Trophoblast cell (in vitro differentiated cells and primary cell): ENCODE data around the gene ZBTB7C.

Experiments
- DNase-seq, 2 donors: peaks; one replicate each; pipeline ENCODE4 v3.0.0-alpha.2; 2016
- H2AFZ ChIP-seq: 2 replicates; pipeline ENCODE4 v1.6.1; 2013; ENCODE audit warnings: low read length, moderate library complexity, mild to moderate bottlenecking; ENCODE audit not compliant: insufficient read depth, poor library complexity
- H2AK5ac ChIP-seq: 2 replicates; pipeline ENCODE4 v1.6.1; 2013; ENCODE audit warnings: mild to moderate bottlenecking, low read length
- H2BK120ac ChIP-seq: 2 replicates; pipeline ENCODE4 v1.6.1; 2013; ENCODE audit warnings: low read length, mild to moderate bottlenecking, moderate library complexity; ENCODE audit not compliant: insufficient read depth, poor library complexity
- H2BK12ac ChIP-seq: 2 replicates; pipeline ENCODE4 v1.6.1; 2013; ENCODE audit warnings: mild to moderate bottlenecking, low read length, moderate library complexity
- H2BK5ac ChIP-seq: 2 replicates; pipeline ENCODE4 v1.6.1; 2013; ENCODE audit warnings: low read length, low read depth, moderate library complexity, mild to moderate bottlenecking; ENCODE audit not compliant: poor library complexity
- H3K14ac ChIP-seq: 2 replicates; pipeline ENCODE4 v1.6.1; 2013; ENCODE audit warnings: mild to moderate bottlenecking, low read length
- H3K18ac ChIP-seq: 2 replicates; pipeline ENCODE4 v1.6.1; 2013; ENCODE audit warnings: mild to moderate bottlenecking, low read length
- H3K23ac ChIP-seq: 2 replicates; pipeline ENCODE4 v1.6.1; 2013; ENCODE audit warnings: low read length
- H3K27ac ChIP-seq: 2 replicates; pipeline ENCODE4 v1.5.1; 2013; ENCODE audit warnings: low read depth, mild to moderate bottlenecking, inconsistent platforms, low read length, moderate library complexity
- H3K27me3 ChIP-seq: 2 replicates; pipeline ENCODE4 v1.6.1; 2013; ENCODE audit warnings: inconsistent platforms, mild to moderate bottlenecking, low read length, moderate library complexity; ENCODE audit not compliant: insufficient read depth
- H3K36me3 ChIP-seq, 2 experiments: 1 replicate in 1 of 2; 2 replicates in 1 of 2; pipeline ENCODE4 v1.6.1; 2013; ENCODE audit warnings: low read length in 2 of 2, mild to moderate bottlenecking in 2 of 2, moderate library complexity in 1 of 2; ENCODE audit not compliant: insufficient read depth in 2 of 2, control insufficient read depth in 1 of 2
- H3K4ac ChIP-seq: 2 replicates; pipeline ENCODE4 v1.6.1; 2013; ENCODE audit warnings: low read depth, mild to moderate bottlenecking, low read length, moderate library complexity
- H3K4me1 ChIP-seq, 2 experiments: 1 replicate in 1 of 2; 2 replicates in 1 of 2; pipeline ENCODE4 v1.6.1; 2013; ENCODE audit warnings: low read length in 2 of 2, mild to moderate bottlenecking in 2 of 2, moderate library complexity in 1 of 2; ENCODE audit not compliant: insufficient read depth in 2 of 2, control insufficient read depth in 1 of 2
- H3K4me2 ChIP-seq: 2 replicates; pipeline ENCODE4 v1.6.1; 2013; ENCODE audit warnings: inconsistent platforms, mild to moderate bottlenecking, low read length, moderate library complexity
- H3K4me3 ChIP-seq: 2 replicates; pipeline ENCODE4 v1.5.1; 2013; ENCODE audit warnings: mild to moderate bottlenecking, low read depth, low read length, inconsistent platforms
- H3K79me1 ChIP-seq: one replicate; pipeline ENCODE4 v1.6.1; 2013; ENCODE audit warnings: low read length
- H3K79me2 ChIP-seq: 2 replicates; pipeline ENCODE4 v1.6.1; 2013; ENCODE audit warnings: low read length, mild to moderate bottlenecking; ENCODE audit not compliant: control insufficient read depth, insufficient read depth, poor library complexity
- H3K9ac ChIP-seq: 2 replicates; pipeline ENCODE4 v1.6.1; 2013; ENCODE audit warnings: mild to moderate bottlenecking, low read length
- H3K9me3 ChIP-seq: 2 replicates; pipeline ENCODE4 v1.6.1; 2013; ENCODE audit warnings: low read depth, mild to moderate bottlenecking, control low read depth, inconsistent platforms, low read length; ENCODE audit not compliant: insufficient read depth
- H4K12ac ChIP-seq: 2 replicates; pipeline ENCODE4 v1.6.1; 2013; ENCODE audit warnings: low read depth, mild to moderate bottlenecking, low read length, moderate library complexity
- H4K8ac ChIP-seq: 2 replicates; pipeline ENCODE4 v1.6.1; 2013; ENCODE audit warnings: low read depth, mild to moderate bottlenecking, low read length, moderate library complexity
- H4K91ac ChIP-seq: one replicate; pipeline ENCODE4 v1.6.1; 2013; ENCODE audit warnings: low read depth, mild to moderate bottlenecking, low read length, moderate library complexity
- WGBS: extraction: QIAGEN DNeasy Blood & Tissue Kit; methylation state at CpG from one replicate; pipeline ENCODE4 v1.1.7; 2013; ENCODE audit warnings: missing lambda C conversion rate; ENCODE audit not compliant: insufficient read length, insufficient coverage; ENCODE audit errors: extremely low coverage; 5-methylcytosine and 5-hydroxymethylcytosine counted together

Gene ZBTB7C

DNA sequence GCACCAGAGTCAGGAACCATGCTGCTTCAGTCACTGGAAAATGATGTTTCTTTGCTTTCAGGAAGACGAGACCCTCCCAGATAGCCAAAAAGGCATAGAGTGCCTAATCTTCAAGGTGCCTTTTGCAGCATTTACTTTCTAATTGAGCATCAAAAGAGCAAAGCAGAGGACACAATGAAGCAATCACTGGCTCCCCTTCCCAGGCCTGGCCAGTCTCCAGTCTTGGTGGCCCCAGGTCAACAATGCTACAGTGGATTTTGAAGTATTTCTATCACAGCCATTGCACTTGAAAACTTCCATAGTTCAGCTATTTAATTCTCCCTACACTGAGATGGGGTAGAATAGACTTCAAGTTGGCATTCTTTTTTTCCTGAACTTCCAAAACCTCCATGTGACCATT is 15.4 kb downstream of the ZBTB7C start:
- Histone ChIP-seq H2AFZ (no peak overlapping the region), H4K8ac (no peak overlapping the region), H2BK5ac (no peak overlapping the region), H4K12ac (no peak overlapping the region), H3K27me3 (no peaks in the 10 kb centered on the region), H3K14ac (no peak overlapping the region), H3K9ac (no peak overlapping the region), H2BK12ac (no peak overlapping the region), H2BK120ac (no peak overlapping the region), H3K23ac (no peak overlapping the region), H3K18ac (no peak overlapping the region), H3K4me2 (no peak overlapping the region), H3K4me1 (peaks cover 8 to 9% of the 10 kb centered on the region in 2 experiments), H3K4me3 (no peak overlapping the region), H3K27ac (no peak overlapping the region), H3K79me1 (peaks cover 4% of the 10 kb centered on the region), H3K36me3 (no peaks in the 10 kb centered on the region), H3K79me2 (no peaks in the 10 kb centered on the region), H3K4ac (no peak overlapping the region), H2AK5ac (no peak overlapping the region), H4K91ac (no peak overlapping the region), H3K9me3 (no peaks in the 10 kb centered on the region)
- no peak for DNase-seq
- WGBS, result no CpG with 5 or more reads among the region's 1 CpG

GRCh38 chr18:48393170-48393569 is 16.0 kb downstream of the ZBTB7C start:
- Histone ChIP-seq H3K4me2 (no peak overlapping the region), H3K27ac (no peak overlapping the region), H3K14ac (no peak overlapping the region), H3K18ac (no peak overlapping the region), H2AFZ (no peak overlapping the region), H3K27me3 (no peaks in the 10 kb centered on the region), H2BK12ac (no peak overlapping the region), H3K79me2 (no peaks in the 10 kb centered on the region), H3K79me1 (peaks cover 4% of the 10 kb centered on the region), H4K12ac (no peak overlapping the region), H2BK120ac (no peak overlapping the region), H3K4me1 (peaks cover 8 to 9% of the 10 kb centered on the region in 2 experiments), H4K91ac (no peak overlapping the region), H3K4ac (no peak overlapping the region), H3K36me3 (no peaks in the 10 kb centered on the region), H2BK5ac (no peak overlapping the region), H4K8ac (no peak overlapping the region), H3K9ac (no peak overlapping the region), H3K23ac (no peak overlapping the region), H3K4me3 (no peak overlapping the region), H3K9me3 (no peaks in the 10 kb centered on the region), H2AK5ac (no peak overlapping the region)
- WGBS, result no CpG with 5 or more reads among the region's 5 CpGs
- no peak for DNase-seq

GRCh38 chr18:48392268-48392667 is 16.9 kb downstream of the ZBTB7C start:
- H4K8ac ChIP-seq, result no peak overlapping the region
- no peak overlapping the region for H2BK12ac ChIP-seq
- H2AFZ ChIP-seq, result no peak overlapping the region
- no peak overlapping the region for H2AK5ac ChIP-seq
- H3K4me1 ChIP-seq, result peaks cover 8 to 9% of the 10 kb centered on the region in 2 experiments
- no peak overlapping the region for H3K4ac ChIP-seq
- no peak overlapping the region for H2BK5ac ChIP-seq
- H3K23ac ChIP-seq, result no peak overlapping the region
- no peak overlapping the region for H4K91ac ChIP-seq
- H4K12ac ChIP-seq, result no peak overlapping the region
- no peaks in the 10 kb centered on the region for H3K9me3 ChIP-seq
- no peaks in the 10 kb centered on the region for H3K36me3 ChIP-seq
- no peaks in the 10 kb centered on the region for H3K27me3 ChIP-seq
- H3K79me1 ChIP-seq, result peaks cover 4% of the 10 kb centered on the region
- no peak overlapping the region for H3K4me2 ChIP-seq
- no CpG with 5 or more reads among the region's 1 CpG for WGBS
- no peak overlapping the region for H3K9ac ChIP-seq
- H3K79me2 ChIP-seq, result no peaks in the 10 kb centered on the region
- no peak overlapping the region for H3K18ac ChIP-seq
- H3K4me3 ChIP-seq, result no peak overlapping the region
- H2BK120ac ChIP-seq, result no peak overlapping the region
- DNase-seq, result no peak
- H3K27ac ChIP-seq, result no peak overlapping the region
- no peak overlapping the region for H3K14ac ChIP-seq

- Histone ChIP-seq H3K79me1 (peaks cover 4% of the 10 kb centered on the region), H3K4me1 (peaks cover 8 to 9% of the 10 kb centered on the region in 2 experiments), H3K79me2 (no peaks in the 10 kb centered on the region), H2AFZ (no peak overlapping the region), H2BK5ac (no peak overlapping the region), H3K4me2 (no peak overlapping the region), H3K14ac (no peak overlapping the region), H2BK120ac (no peak overlapping the region), H3K4me3 (no peak overlapping the region), H3K23ac (no peak overlapping the region), H3K18ac (no peak overlapping the region), H3K9me3 (no peaks in the 10 kb centered on the region), H4K8ac (no peak overlapping the region), H3K36me3 (no peaks in the 10 kb centered on the region), H2BK12ac (no peak overlapping the region), H3K9ac (no peak overlapping the region), H4K12ac (no peak overlapping the region), H3K27ac (no peak overlapping the region), H3K4ac (no peak overlapping the region), H3K27me3 (no peaks in the 10 kb centered on the region), H4K91ac (no peak overlapping the region), H2AK5ac (no peak overlapping the region)
- no CpG with 5 or more reads among the region's 3 CpGs for WGBS
- DNase-seq, result no peak
Observed at GRCh38 chr18:48391868-48392267, 17.3 kb downstream of the ZBTB7C start.
